ENCODE measurements around the gene FAM76A. TPM values are rescaled to one million over a fixed set of nuclear protein-coding genes. Genes with fewer than 3 reads are reported as not detected.
"Not testable (repeated sequence)": the region's sequence is repeated elsewhere in the genome, so short reads cannot be mapped to it uniquely, and the experiment has no call there.

FAM76A gene
- total RNA-seq, 1 experiment from 2014 or later: 17.9 TPM

DNA sequence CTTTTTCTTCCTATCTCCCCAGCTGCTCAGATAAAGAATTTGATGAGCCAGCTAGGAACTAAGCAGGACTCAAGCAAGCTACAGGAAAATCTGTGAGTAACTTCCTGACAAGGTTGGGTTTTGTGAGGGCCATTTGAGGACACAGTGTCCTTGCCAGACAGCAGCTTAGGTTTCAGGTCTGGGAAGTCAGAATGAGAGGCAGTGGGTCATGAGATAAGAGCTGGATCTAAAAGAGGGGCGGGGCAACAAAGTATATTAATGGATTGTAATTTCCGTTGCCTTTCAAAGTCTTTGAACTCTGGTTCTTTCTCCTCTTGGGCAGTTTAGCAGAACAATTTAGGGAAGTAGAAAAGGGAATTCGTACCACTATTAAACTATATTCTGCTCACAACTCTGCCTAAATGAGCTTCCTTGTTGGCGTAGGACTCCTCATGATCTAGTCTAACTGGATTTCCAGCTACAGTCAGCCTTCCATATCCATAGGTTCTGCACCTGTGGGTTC lies 63.8 kb downstream of the FAM76A start:
- intact Hi-C loops (cut with micrococcal nuclease; ENCODE audit: unreplicated experiment): no loop called here
- H3K4me1 ChIP-seq (ENCODE audit: insufficient read depth, low read length, poor library complexity, severe bottlenecking): no peaks in the 10 kb centered on the region
- BruUV-seq (replicated peaks): no TSS peak
- CTCF ChIA-PET: no interaction called here
- peaks cover 3% of the 10 kb centered on the region for H3K36me3 ChIP-seq (ENCODE audit: insufficient read depth, low read length, poor library complexity, severe bottlenecking)
- no peak for DNase-seq (ENCODE audit: low spot score)
- H3K4me3 ChIP-seq (ENCODE audit: low read depth, low read length, poor library complexity, severe bottlenecking): no peak overlapping the region
- no peak overlapping the region for H3K27ac ChIP-seq (ENCODE audit: low read depth, low read length, poor library complexity, severe bottlenecking)
- TF ChIP-seq, protein P1, sequence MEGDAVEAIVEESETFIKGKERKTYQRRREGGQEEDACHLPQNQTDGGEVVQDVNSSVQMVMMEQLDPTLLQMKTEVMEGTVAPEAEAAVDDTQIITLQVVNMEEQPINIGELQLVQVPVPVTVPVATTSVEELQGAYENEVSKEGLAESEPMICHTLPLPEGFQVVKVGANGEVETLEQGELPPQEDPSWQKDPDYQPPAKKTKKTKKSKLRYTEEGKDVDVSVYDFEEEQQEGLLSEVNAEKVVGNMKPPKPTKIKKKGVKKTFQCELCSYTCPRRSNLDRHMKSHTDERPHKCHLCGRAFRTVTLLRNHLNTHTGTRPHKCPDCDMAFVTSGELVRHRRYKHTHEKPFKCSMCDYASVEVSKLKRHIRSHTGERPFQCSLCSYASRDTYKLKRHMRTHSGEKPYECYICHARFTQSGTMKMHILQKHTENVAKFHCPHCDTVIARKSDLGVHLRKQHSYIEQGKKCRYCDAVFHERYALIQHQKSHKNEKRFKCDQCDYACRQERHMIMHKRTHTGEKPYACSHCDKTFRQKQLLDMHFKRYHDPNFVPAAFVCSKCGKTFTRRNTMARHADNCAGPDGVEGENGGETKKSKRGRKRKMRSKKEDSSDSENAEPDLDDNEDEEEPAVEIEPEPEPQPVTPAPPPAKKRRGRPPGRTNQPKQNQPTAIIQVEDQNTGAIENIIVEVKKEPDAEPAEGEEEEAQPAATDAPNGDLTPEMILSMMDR (conservative IDR thresholded peaks at IDR 0.05; ENCODE audit: low read depth, low read length): no peak
- TF ChIP-seq EZH2 (IDR thresholded peaks at IDR 0.05; ENCODE audit: borderline replicate concordance, low read depth, low read length, poor library complexity, severe bottlenecking): no peak
- no peaks in the 10 kb centered on the region for H3K9me3 ChIP-seq (ENCODE audit: low read depth, low read length, poor library complexity, severe bottlenecking)
- POLR2A ChIA-PET (ENCODE audit: low non-redundant PET): no interaction called here
- no peaks in the 10 kb centered on the region for H3K27me3 ChIP-seq (replicated peaks; ENCODE audit: insufficient read depth, low read depth, low read length, poor library complexity)

DNA sequence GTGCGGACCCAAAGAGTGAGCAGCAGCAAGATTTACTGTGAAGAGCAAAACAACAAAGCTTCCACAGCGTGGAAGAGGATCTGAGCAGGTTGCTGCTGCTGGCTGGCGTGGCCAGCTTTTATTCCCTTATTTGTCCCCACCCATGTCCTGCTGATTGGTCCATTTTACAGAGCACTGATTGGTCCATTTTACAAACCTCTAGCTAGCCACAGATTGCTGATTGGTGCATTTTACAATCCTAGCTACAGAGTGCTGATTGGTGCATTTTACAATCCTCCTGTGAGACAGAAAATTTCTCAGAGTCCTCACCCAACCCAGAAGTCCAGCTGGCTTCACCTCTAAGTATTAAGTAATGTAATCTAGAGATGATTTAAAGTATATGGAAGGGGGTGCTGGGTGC lies 64.5 kb downstream of the FAM76A start:
- POLR2A ChIA-PET (ENCODE audit: low non-redundant PET); BruUV-seq (replicated peaks): not testable (repeated sequence)

DNA sequence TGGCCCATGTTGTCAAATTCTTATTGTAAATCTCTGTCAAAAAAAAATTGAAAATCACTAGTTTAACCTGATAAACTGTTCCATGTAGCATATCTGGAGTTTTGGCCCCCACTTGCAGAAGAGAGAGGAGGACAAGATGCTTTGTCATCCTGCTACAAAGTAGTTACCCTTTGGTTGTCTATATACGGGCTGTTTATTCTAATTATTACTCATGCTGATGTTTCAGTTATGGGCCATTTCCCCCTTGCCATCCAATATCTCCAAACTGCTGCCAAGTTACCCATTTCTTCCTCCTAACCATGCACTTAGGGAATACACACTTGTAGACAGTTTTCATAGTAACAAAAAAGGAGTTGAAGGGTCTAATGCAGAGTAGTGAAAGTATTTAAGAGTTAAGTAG lies 69.8 kb downstream of the FAM76A start:
- TF ChIP-seq EZH2 (IDR thresholded peaks at IDR 0.05; ENCODE audit: borderline replicate concordance, low read depth, low read length, poor library complexity, severe bottlenecking): no peak
- TF ChIP-seq, protein P1 (conservative IDR thresholded peaks at IDR 0.05; ENCODE audit: low read depth, low read length): no peak
- Histone ChIP-seq H3K27ac (ENCODE audit: low read depth, low read length, poor library complexity, severe bottlenecking) (no peak overlapping the region), H3K4me3 (ENCODE audit: low read depth, low read length, poor library complexity, severe bottlenecking) (no peak overlapping the region), H3K4me1 (ENCODE audit: insufficient read depth, low read length, poor library complexity, severe bottlenecking) (no peaks in the 10 kb centered on the region), H3K27me3 (replicated peaks; ENCODE audit: insufficient read depth, low read depth, low read length, poor library complexity) (no peaks in the 10 kb centered on the region), H3K36me3 (ENCODE audit: insufficient read depth, low read length, poor library complexity, severe bottlenecking) (peaks cover 11% of the 10 kb centered on the region), H3K9me3 (ENCODE audit: low read depth, low read length, poor library complexity, severe bottlenecking) (no peaks in the 10 kb centered on the region)
- CTCF ChIA-PET: no interaction called here
- POLR2A ChIA-PET (ENCODE audit: low non-redundant PET): no interaction called here
- no TSS peak for BruUV-seq (replicated peaks)
- DNase-seq (ENCODE audit: low spot score): no peak
- intact Hi-C loops (cut with micrococcal nuclease; ENCODE audit: unreplicated experiment): no loop called here

More for the DNA sequence above, 64.5 kb downstream of the FAM76A start:
- H3K9me3 ChIP-seq (ENCODE audit: low read depth, low read length, poor library complexity, severe bottlenecking); H3K36me3 ChIP-seq (ENCODE audit: insufficient read depth, low read length, poor library complexity, severe bottlenecking); DNase-seq (ENCODE audit: low spot score); CTCF ChIA-PET; H3K27ac ChIP-seq (ENCODE audit: low read depth, low read length, poor library complexity, severe bottlenecking); H3K4me3 ChIP-seq (ENCODE audit: low read depth, low read length, poor library complexity, severe bottlenecking); intact Hi-C loops (cut with micrococcal nuclease; ENCODE audit: unreplicated experiment); H3K4me1 ChIP-seq (ENCODE audit: insufficient read depth, low read length, poor library complexity, severe bottlenecking); H3K27me3 ChIP-seq (replicated peaks; ENCODE audit: insufficient read depth, low read depth, low read length, poor library complexity): not testable (repeated sequence)

DNA sequence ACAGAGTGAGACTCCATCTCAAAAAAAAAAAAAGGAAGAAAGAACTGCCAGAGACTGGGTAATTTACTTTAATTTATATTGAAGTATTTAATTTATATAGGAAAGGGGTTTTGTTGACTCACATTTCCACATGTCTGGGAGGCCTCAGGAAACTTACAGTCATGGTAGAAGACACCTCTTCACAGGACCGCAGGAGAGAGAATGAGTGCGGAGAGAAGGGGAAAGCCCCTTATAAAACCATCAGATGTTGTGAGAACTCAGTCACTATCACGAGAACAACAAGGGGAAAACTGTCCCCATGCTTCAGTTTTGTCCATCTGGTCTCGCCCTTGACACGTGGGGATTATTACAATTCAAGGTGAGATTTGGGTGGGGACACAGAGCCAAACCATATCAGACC lies 79.0 kb downstream of the FAM76A start:
- ChIA-PET POLR2A (ENCODE audit: low non-redundant PET) (no interaction called here), CTCF (no interaction called here)
- no peaks in the 10 kb centered on the region for H3K36me3 ChIP-seq (ENCODE audit: insufficient read depth, low read length, poor library complexity, severe bottlenecking)

More for the DNA sequence above, 79.0 kb downstream of the FAM76A start:
- H3K27me3 ChIP-seq (replicated peaks; ENCODE audit: insufficient read depth, low read depth, low read length, poor library complexity): no peaks in the 10 kb centered on the region
- no peak for DNase-seq (ENCODE audit: low spot score)
- H3K9me3 ChIP-seq (ENCODE audit: low read depth, low read length, poor library complexity, severe bottlenecking): no peaks in the 10 kb centered on the region
- H3K4me3 ChIP-seq (ENCODE audit: low read depth, low read length, poor library complexity, severe bottlenecking): no peak overlapping the region
- H3K4me1 ChIP-seq (ENCODE audit: insufficient read depth, low read length, poor library complexity, severe bottlenecking): no peaks in the 10 kb centered on the region
- TF ChIP-seq, protein P1 (conservative IDR thresholded peaks at IDR 0.05; ENCODE audit: low read depth, low read length): no peak
- no peak for TF ChIP-seq EZH2 (IDR thresholded peaks at IDR 0.05; ENCODE audit: borderline replicate concordance, low read depth, low read length, poor library complexity, severe bottlenecking)
- H3K27ac ChIP-seq (ENCODE audit: low read depth, low read length, poor library complexity, severe bottlenecking): no peak overlapping the region
- BruUV-seq (replicated peaks): no TSS peak
- intact Hi-C loops (cut with micrococcal nuclease; ENCODE audit: unreplicated experiment): no loop called here
